Breast epithelium (tissue), 3 donors: Measurements from ENCODE around the gene FCN2.

Source experiments
- POLR2A ChIP-seq: fragments of 450-650 bp; IDR thresholded peaks from one replicate; pipeline ENCODE4 v1.6.1; 2016; ENCODE audit warnings: antibody characterized with exemption, mild to moderate bottlenecking, moderate library complexity
- TF ChIP-seq, protein P1 (sequence below), 3 donors: fragments of 450-650 bp; IDR thresholded peaks; one replicate each; pipeline ENCODE4 v1.5.1; 2016 to 2017; ENCODE audit warnings: antibody characterized with exemption in 3 of 3, mild to moderate bottlenecking in 3 of 3, moderate library complexity in 3 of 3

DNA sequence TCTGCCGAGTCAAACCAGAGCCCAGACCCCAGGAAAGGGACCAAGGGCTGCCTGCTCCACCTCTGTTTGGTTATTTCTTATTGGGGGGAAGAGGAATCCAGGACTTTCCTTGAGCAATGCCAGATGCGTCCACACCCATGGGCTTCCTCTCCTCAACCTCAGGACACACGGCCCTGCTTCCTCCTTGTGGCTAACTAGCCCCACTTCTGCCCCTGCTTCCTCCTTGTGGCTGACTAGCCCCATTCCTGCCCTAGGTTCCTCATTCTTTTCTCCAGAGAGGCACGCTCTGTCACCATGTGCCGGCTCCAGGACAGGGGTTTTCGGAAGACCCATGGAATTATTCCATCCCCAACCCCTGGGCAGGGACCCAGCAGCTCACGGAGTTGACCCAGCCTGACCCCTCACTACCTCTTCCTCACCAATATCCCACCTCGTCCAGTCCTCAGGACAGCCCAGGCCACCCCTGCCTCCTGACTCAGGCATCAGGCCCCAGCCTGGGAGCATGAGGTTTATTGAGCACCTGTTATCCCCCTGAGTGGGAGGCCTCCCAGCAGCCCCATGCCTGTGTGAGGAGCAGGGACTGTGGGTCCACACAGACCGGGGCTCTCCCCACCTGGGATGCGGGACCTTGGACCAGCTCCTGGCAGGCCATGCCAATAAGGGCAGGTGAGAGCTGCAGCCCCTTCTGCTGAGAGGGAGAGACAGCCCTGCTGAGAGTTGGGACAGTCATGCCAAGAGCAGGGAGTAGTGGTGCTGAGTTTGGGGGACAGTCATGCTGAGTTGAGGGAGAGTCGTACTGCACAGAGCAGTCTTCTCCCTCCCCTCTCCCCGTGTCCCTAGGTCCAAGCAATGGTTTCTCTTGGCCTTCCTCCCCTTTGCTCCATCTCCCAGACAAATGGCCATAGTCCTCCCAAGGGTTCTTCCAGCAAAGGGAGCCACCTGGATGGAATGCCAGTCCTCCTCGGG lies 48.9 kb downstream of the FCN2 start:
- TF ChIP-seq, protein P1, sequence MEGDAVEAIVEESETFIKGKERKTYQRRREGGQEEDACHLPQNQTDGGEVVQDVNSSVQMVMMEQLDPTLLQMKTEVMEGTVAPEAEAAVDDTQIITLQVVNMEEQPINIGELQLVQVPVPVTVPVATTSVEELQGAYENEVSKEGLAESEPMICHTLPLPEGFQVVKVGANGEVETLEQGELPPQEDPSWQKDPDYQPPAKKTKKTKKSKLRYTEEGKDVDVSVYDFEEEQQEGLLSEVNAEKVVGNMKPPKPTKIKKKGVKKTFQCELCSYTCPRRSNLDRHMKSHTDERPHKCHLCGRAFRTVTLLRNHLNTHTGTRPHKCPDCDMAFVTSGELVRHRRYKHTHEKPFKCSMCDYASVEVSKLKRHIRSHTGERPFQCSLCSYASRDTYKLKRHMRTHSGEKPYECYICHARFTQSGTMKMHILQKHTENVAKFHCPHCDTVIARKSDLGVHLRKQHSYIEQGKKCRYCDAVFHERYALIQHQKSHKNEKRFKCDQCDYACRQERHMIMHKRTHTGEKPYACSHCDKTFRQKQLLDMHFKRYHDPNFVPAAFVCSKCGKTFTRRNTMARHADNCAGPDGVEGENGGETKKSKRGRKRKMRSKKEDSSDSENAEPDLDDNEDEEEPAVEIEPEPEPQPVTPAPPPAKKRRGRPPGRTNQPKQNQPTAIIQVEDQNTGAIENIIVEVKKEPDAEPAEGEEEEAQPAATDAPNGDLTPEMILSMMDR (IDR thresholded peaks at IDR 0.05), result no peak
- no peak for TF ChIP-seq POLR2A
